ENCODE data around the gene ALG2.

Gene ALG2

DNA sequence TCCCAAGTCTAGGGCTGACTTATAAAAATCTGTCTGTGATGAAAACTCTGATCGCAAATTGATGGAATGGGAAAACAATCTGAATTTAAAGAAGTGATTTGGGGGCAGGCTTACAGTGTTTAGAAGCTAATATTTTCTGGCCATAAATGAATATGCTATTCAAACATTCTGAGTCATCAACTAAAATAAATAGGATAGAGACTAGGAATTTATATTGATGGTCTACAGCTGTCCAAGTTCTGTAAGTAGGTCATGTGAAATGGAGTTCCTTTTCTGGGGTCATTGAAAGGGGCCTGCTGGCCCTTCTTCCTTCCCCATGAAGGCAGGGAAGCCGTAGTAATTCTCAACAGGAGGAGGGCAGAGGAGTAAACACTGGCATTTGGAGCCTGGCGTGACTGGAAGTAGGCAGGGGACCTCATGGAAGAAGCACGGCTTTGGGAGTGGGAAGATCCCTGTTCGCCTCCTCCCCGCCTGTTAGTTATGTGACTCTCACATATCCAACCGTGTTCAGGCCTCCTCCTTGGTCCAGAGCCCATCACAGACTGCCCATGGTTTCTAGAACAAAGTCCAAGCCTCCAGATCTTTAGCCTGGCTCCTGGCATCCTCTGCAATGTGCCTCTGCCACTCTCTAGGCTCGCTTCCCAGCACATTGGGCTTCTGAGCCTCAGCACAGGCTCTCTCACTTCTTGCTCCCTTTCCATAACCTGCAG, 31.7 kb downstream of the ALG2 start:
- no peak for DNase-seq

- no peak for DNase-seq
Measured at GRCh38 chr9:99189186-99189585, 32.6 kb downstream of the ALG2 start.

- DNase-seq = no peak
Measured at GRCh38 chr9:99187311-99187710, 34.4 kb downstream of the ALG2 start.

GRCh38 chr9:99185934-99186333, 35.8 kb downstream of the ALG2 start:
- no peak for DNase-seq

DNA sequence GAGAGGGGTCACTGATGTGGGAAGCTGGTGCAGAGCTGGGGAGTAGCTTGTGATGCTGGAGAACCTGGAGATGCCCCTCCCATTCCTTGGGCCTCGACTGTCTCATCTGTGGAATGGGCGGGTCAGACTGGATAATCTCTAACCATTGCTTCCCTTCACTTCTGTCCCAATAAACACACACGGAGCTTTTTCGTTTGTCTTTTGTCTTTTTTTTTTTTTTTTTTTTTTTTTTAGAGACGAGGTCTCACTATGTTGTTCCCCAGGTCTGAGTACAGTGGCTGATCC, 36.5 kb downstream of the ALG2 start:
- DNase-seq = no peak

GRCh38 chr9:99184475-99185347, 37.0 kb downstream of the ALG2 start:
- peak; percentile 48 for DNase-seq

DNA sequence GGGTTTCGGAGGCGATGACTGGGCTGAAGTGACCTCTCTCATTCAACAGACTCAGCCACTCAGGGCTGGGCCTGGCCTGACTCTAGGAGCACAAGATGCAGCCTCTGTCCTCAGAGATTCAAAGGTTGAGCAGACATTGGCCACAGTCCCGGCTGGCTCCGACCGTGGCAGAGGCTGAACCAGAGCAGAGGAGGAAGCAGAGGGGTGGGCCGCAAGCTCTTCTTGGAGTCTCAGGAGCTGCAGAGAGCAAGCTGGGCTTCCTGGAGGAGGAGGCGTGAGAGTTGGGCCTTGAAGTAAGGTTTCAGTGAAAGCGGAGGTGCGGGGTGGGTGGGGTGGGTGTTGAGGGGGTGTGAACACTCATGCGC, 37.6 kb downstream of the ALG2 start:
- no peak for DNase-seq

GRCh38 chr9:99183616-99184015, 38.1 kb downstream of the ALG2 start:
- DNase-seq = no peak

- no peak for DNase-seq
Measured at GRCh38 chr9:99182356-99182755, 39.4 kb downstream of the ALG2 start.

DNA sequence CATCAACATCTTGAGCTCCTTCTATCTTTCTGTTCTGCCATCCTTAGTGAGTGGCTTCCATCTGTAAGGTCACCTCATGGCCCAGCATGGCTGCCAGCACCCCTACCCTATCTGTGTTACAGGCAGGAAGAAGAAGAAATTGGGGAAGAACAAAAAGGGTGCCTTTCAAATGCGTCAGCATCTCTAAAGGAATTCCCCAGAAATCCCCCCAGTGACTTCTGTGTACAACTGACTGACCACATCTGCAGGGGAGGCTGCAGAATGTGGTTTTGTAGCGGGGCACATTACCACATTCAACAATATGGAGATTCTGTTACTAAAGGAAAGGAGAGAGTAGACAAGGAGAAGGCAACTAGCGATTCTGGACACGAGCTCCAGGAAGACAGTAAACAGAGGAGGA, 40.1 kb downstream of the ALG2 start:
- DNase-seq = no peak

GRCh38 chr9:99181206-99181605, 40.5 kb downstream of the ALG2 start:
- DNase-seq = no peak

DNA sequence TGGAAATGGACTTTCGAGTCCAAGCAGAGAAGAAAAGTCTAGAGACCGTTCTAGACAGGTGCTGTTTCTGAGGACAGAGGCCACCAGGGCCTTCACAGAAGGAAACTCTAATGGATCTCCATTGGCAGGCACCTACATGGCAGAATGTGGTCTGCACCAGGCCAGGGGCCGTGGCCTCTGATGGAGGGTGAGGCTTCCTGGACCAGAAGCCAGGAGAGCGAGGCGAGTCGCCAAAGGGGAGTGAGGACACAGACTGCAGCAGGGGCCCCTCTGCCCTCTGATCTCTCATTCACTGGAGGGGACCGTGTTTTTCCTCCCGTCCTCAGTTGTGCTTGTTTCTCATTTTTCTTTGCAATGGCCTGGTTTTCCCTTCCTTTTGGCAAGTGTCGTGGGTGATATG, 41.1 kb downstream of the ALG2 start:
- no peak for DNase-seq

- DNase-seq = no peak
Measured at GRCh38 chr9:99180199-99180598, 41.5 kb downstream of the ALG2 start.

DNA sequence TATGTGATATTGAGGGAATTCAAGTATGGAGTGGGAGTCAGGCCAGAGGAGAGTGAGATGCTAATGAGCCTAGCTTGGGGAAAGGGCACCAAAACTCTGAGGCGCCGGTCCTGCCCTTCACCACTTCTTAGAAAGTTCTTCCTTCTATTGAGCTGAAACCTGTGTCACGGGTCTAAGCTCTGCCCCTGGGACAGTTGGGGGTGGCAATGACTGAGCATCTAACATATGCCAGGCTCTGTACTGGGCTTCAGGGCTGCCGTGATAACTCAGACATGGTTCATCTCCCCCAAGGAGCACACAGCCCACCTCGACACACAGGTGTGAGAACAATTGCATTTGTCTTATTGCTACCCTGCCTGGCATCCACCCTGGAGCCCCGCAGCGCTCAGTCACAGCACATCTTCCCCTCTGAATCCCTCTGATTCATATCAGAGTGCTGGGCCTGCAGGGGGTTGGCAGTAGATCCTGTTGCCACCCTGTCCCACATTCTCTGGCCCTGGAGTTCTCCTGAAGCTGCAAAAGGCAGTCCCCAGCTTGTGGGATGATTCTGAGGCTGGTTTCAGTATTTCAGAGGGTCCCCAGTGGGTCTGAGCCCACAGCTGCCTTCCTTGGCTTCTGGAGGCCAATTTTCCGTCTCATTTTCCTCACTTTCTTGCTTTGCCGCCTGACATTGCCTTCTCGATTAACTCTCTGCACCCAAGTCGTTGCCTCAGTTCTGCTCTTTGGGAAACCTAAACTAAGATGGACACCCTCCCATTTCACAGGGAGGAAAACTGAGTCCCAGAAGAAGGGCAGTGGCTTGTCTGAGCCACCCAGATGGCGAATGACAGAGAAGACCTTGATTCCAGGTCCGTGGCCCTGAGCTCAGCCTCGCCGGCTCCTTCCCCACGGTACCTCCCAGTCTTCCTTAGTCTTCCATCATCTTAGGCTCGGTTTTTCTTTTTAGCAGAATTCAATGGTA, 42.5 kb downstream of the ALG2 start:
- no peak for DNase-seq

DNA sequence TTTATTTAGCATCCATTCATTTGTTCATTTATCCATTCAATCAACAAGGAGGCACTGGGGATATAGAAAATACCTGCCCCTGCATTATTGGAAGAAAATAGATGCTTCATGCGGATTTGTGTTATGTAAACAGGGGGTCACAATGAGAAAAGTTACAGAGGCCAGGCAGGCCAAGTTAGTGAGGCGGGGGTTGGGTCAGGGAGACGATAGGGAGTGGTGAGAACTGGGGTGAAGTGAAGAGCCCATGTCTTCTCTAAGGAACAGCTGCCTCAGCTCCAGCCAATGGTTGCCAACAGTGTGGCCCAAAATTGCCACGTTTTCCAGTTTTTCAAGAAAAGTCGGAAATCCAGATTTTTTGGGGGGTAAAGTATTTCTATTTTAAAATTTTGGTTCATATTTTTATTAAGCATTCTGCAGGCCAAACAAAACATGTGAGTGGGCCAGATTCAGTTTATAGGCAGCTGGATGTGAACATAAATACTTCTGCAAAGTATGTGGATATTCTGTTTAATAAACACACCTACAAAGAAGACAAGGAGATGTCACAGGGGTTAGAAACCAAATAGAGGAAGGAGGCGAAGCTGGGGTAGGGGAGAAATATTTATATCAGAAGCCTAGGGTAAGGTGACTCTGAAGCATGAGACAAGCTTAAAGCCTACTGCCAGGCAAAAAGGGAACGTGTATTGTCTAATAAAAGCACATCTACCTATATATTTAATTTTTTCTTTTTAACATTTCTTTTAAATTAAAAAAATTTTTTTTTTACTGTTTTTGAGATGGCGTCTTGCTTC, 44.0 kb downstream of the ALG2 start:
- no peak for DNase-seq

GRCh38 chr9:99176527-99177013, 45.2 kb downstream of the ALG2 start:
- no peak for DNase-seq

GRCh38 chr9:99173570-99174504, 47.9 kb downstream of the ALG2 start:
- DNase-seq = no peak

DNA sequence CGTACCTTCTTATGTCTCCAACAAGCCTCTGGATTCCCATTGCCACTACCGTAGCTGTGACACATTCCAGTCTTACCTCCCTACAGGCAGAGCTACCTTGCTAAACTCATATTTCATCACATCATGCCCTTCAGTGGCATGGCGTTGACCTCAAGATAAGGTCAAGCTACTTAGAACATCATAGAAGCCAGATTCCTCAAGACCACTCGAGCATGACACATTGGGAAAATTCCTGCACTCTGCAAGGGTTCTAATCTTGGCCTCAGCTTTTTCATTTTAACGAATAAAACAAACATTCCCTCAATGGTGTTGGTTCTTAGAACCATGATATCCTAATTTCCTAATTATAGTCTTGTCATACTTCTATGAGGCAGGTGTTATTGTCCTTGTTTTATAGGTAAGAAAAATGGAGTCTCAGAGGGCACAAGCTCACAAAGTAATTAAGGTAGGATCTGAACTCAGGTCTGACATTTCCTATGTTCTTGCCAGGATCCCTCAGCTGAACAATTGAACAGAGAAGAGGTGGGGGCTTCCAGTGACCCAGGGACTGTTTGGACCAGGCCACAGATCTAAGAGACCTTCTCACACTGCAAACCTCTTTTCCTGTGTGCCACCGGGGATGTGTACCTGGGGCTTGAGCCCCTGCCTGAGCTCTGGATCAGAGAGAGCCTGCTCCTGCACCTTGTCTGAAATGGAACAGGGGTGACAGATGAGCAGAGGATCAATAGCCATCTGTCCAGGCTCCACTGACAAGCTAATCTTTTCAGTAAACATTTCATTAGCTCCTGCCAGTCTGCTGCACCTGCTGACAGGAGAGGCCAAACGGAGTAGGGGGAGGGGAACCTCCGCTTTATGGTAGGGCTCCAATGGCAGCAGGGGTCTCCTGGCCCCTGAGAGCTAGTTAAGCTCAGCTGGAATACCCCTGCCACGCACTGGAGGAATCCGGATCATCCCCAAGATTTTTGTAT, 49.3 kb downstream of the ALG2 start:
- no peak for DNase-seq

GRCh38 chr9:99171225-99172123, 50.3 kb downstream of the ALG2 start:
- no peak for DNase-seq

Measured in activated effector memory CD4-positive, alpha-beta T cell treated with Interleukin-2 at 50 U/mL for 16 hours (primary cell).